ENCODE measurements around the gene GPR137C. TPM values are rescaled to one million over a fixed set of nuclear protein-coding genes. Genes with fewer than 3 reads are reported as not detected.

The GPR137C gene
- polyA plus RNA-seq, 1 of the 3 experiments (the other 2 are of a cell fraction) = 0.54 TPM

- CTCF ChIA-PET = no interaction called here
These were observed 107.7 kb downstream of the GPR137C start for GRCh38 chr14:52660325-52660724.

GRCh38 chr14:52660832-52661231 lies 108.2 kb downstream of the GPR137C start:
- Histone ChIP-seq H2AFZ (ENCODE audit: low read depth) (no peak overlapping the region), H3K27me3 (ENCODE audit: insufficient read depth) (no peaks in the 10 kb centered on the region), H3K36me3 (replicated peaks in 1 of 2; ENCODE audit: control insufficient read depth in 1 of 2, insufficient read depth in 2 of 2, low read length in 1 of 2) (peaks cover 29% of the 10 kb centered on the region in 2 experiments), H4K20me1 (ENCODE audit: insufficient read depth) (no peaks in the 10 kb centered on the region), H3K9me2 (no peaks in the 10 kb centered on the region), H3K4me2 (no peak overlapping the region), H3F3A (replicated peaks; ENCODE audit: insufficient read depth) (no peaks in the 10 kb centered on the region), H3K4me3 (ENCODE audit: low read depth in 2 of 2, low read length in 1 of 2) (no peak overlapping the region), H3K27ac (ENCODE audit: low read depth in 2 of 2, low read length in 1 of 2) (no peak overlapping the region), H3K79me2 (ENCODE audit: insufficient read depth) (no peaks in the 10 kb centered on the region), H3K4me1 (ENCODE audit: control insufficient read depth in 1 of 2, insufficient read depth in 2 of 2, low read depth in 1 of 2, low read length in 1 of 2) (peaks cover 0 to 2% of the 10 kb centered on the region in 2 experiments; a peak in 1 of 4 replicates), H3K9me3 (no peaks in the 10 kb centered on the region), H3K9ac (no peak overlapping the region)
- TF ChIP-seq TEAD4 (IDR thresholded peaks at IDR 0.05; ENCODE audit: borderline replicate concordance, insufficient read depth) (no peak), IRF3 (IDR thresholded peaks at IDR 0.05; ENCODE audit: low read depth, low read length) (no peak), SIN3A (IDR thresholded peaks at IDR 0.05; ENCODE audit: borderline replicate concordance, low read depth, low read length) (no peak), GABPA (IDR thresholded peaks at IDR 0.05; ENCODE audit: low read depth) (no peak), TCF12 (IDR thresholded peaks at IDR 0.05) (no peak), RCOR1 (IDR thresholded peaks at IDR 0.05; ENCODE audit: low read length) (no peak), SMC3 (IDR thresholded peaks at IDR 0.05; ENCODE audit: low read depth, low read length) (no peak), NFIC (IDR thresholded peaks at IDR 0.05; ENCODE audit: borderline replicate concordance) (no peak), RAD21 (IDR thresholded peaks at IDR 0.05; ENCODE audit: low read length) (no peak), GATA2 (CRISPR knock-in tag; IDR thresholded peaks at IDR 0.05) (no peak)
- WGBS (ENCODE audit: low lambda C conversion rate) = 92% methylated on average over 1 of the region's 1 CpG
- CTCF ChIA-PET = interaction anchor here (1.0 kb wide), 1 partner anchor 10 kb away, joined by 4 read pairs; no protein-coding TSS in a partner anchor
- no peak for DNase-seq
- POLR2A ChIA-PET = no interaction called here

More at GRCh38 chr14:52660325-52660724, 107.7 kb downstream of the GPR137C start:
- Histone ChIP-seq H4K20me1 (ENCODE audit: insufficient read depth) (no peaks in the 10 kb centered on the region), H3K79me2 (ENCODE audit: insufficient read depth) (no peaks in the 10 kb centered on the region), H3K9me2 (no peaks in the 10 kb centered on the region), H3K27me3 (ENCODE audit: insufficient read depth) (no peaks in the 10 kb centered on the region), H3K27ac (ENCODE audit: low read depth in 2 of 2, low read length in 1 of 2) (no peak overlapping the region), H3K4me2 (no peak overlapping the region), H2AFZ (ENCODE audit: low read depth) (no peak overlapping the region), H3K4me3 (ENCODE audit: low read depth in 2 of 2, low read length in 1 of 2) (no peak overlapping the region), H3K36me3 (replicated peaks in 1 of 2; ENCODE audit: control insufficient read depth in 1 of 2, insufficient read depth in 2 of 2, low read length in 1 of 2) (peaks cover 24 to 30% of the 10 kb centered on the region in 2 experiments), H3K9ac (no peak overlapping the region), H3K9me3 (no peaks in the 10 kb centered on the region), H3K4me1 (ENCODE audit: control insufficient read depth in 1 of 2, insufficient read depth in 2 of 2, low read depth in 1 of 2, low read length in 1 of 2) (peaks cover 0 to 2% of the 10 kb centered on the region in 2 experiments; a peak in 1 of 4 replicates), H3F3A (replicated peaks; ENCODE audit: insufficient read depth) (no peaks in the 10 kb centered on the region)
- DNase-seq = no peak
- TF ChIP-seq FOXJ3 (CRISPR knock-in tag; IDR thresholded peaks at IDR 0.05) (no peak), ELF1 (IDR thresholded peaks at IDR 0.05) (no peak), YY1 (IDR thresholded peaks at IDR 0.05; ENCODE audit: low read depth) (no peak), NRF1 (IDR thresholded peaks at IDR 0.05; ENCODE audit: low read depth, low read length) (no peak), GATA2 (CRISPR knock-in tag; IDR thresholded peaks at IDR 0.05) (no peak), FOXM1 (IDR thresholded peaks at IDR 0.05; ENCODE audit: low read depth) (no peak), RCOR1 (IDR thresholded peaks at IDR 0.05; ENCODE audit: low read length) (no peak), USF1 (IDR thresholded peaks at IDR 0.05; ENCODE audit: borderline replicate concordance, low read depth) (no peak), EZH2phosphoT487 (IDR thresholded peaks at IDR 0.05; ENCODE audit: borderline replicate concordance, low read depth) (no peak), FOSL2 (IDR thresholded peaks at IDR 0.05; ENCODE audit: borderline replicate concordance, low read depth) (no peak), SMC3 (IDR thresholded peaks at IDR 0.05; ENCODE audit: low read depth, low read length) (no peak)
- POLR2A ChIA-PET = no interaction called here

Measured in SK-N-SH (cell line).